BLaER1 (cell line): ENCODE measurements around the gene NUDT8.

ENCODE experiments used
- H3K27ac ChIP-seq: shearing (Covaris generic); formaldehyde crosslinking; 2 replicates; pipeline ENCODE4 v1.8.1; 2022
- H3K27me3 ChIP-seq: shearing (Covaris generic); formaldehyde crosslinking; 2 replicates; pipeline ENCODE4 v1.8.1; 2022
- H3K36me3 ChIP-seq: shearing (Covaris generic); formaldehyde crosslinking; 2 replicates; pipeline ENCODE4 v1.8.1; 2022
- H3K4me1 ChIP-seq: shearing (Covaris generic); formaldehyde crosslinking; 2 replicates; pipeline ENCODE4 v1.8.1; 2022
- H3K4me2 ChIP-seq: shearing (Covaris generic); formaldehyde crosslinking; 2 replicates; pipeline ENCODE4 v1.8.1; 2022
- H3K4me3 ChIP-seq: shearing (Covaris generic); formaldehyde crosslinking; 2 replicates; pipeline ENCODE4 v1.8.1; 2022
- H3K9ac ChIP-seq: shearing (Covaris generic); formaldehyde crosslinking; 2 replicates; pipeline ENCODE4 v1.8.1; 2022
- H3K9me3 ChIP-seq: shearing (Covaris generic); formaldehyde crosslinking; 2 replicates; pipeline ENCODE4 v1.8.1; 2022
- H4K20me1 ChIP-seq: shearing (Covaris generic); formaldehyde crosslinking; 2 replicates; pipeline ENCODE4 v1.8.1; 2022
- Cebpa-rat ChIP-seq: shearing (Covaris generic); IDR thresholded peaks from 2 replicates; pipeline ENCODE4 v1.8.1; 2022

NUDT8 gene

DNA sequence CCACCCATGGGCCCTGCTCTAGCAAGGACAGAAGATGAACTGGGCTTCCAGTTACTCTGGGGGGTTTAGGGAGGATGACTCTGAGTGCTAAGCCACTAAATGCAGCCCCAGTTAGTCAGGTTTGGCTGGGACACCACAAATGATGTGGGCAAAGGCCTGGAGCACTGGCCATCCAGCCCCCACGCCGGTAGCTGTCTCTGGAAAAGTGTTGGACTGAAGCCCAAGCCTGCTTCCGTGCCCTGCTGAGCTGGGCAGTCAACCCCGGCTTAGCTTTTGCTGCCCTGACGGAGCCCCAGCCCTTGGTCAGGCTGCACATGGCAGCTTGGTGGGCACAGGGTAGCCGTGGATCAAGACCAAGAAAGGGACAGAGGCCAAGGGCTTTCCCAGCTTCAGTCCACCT, 51.8 kb downstream of the NUDT8 start:
- Histone ChIP-seq H3K9me3 (no peaks in the 10 kb centered on the region), H3K4me2 (no peak overlapping the region), H4K20me1 (no peaks in the 10 kb centered on the region), H3K4me1 (peaks cover 54% of the 10 kb centered on the region), H3K36me3 (no peaks in the 10 kb centered on the region), H3K9ac (no peak overlapping the region), H3K27me3 (peaks cover 7% of the 10 kb centered on the region), H3K4me3 (no peak overlapping the region), H3K27ac (no peak overlapping the region)
- no peak for TF ChIP-seq Cebpa-rat
